Adipocyte (in vitro differentiated cells): ENCODE results near the gene AP1B1.
A peak's percentile ranks its signal among the peaks of the same experiment; 100 is the strongest.

Source experiments
- DNase-seq: peaks from one replicate; pipeline ENCODE4 v3.0.0-alpha.2; 2015; ENCODE audit warnings: low read depth
- H3K27me3 ChIP-seq: replicated peaks from 2 replicates; pipeline ENCODE4 v1.7.0; 2013; ENCODE audit warnings: mild to moderate bottlenecking, low read length, moderate library complexity; ENCODE audit not compliant: control insufficient read depth, insufficient read depth
- H3K36me3 ChIP-seq: 2 replicates; pipeline ENCODE4 v1.7.0; 2013; ENCODE audit warnings: low read length, mild to moderate bottlenecking, moderate library complexity; ENCODE audit not compliant: control insufficient read depth, insufficient read depth, severe bottlenecking
- H3K4me1 ChIP-seq: 2 replicates; pipeline ENCODE4 v1.7.0; 2013; ENCODE audit warnings: mild to moderate bottlenecking, low read length, moderate library complexity; ENCODE audit not compliant: control insufficient read depth, insufficient read depth
- H3K4me3 ChIP-seq: 2 replicates; pipeline ENCODE4 v1.7.0; 2013; ENCODE audit warnings: mild to moderate bottlenecking, low read length, moderate library complexity
- H3K9ac ChIP-seq: 2 replicates; pipeline ENCODE4 v1.7.0; 2013; ENCODE audit warnings: mild to moderate bottlenecking, low read length, moderate library complexity
- H3K9me3 ChIP-seq: 2 replicates; pipeline ENCODE4 v1.7.0; 2013; ENCODE audit warnings: mild to moderate bottlenecking, low read length, moderate library complexity; ENCODE audit not compliant: control insufficient read depth

The AP1B1 gene

GRCh38 chr22:29330753-29331152, 57.6 kb downstream of the AP1B1 start:
- no peaks in the 10 kb centered on the region for H3K9me3 ChIP-seq
- H3K4me3 ChIP-seq: no peak overlapping the region
- no peak overlapping the region for H3K9ac ChIP-seq
- DNase-seq: no peak
- H3K36me3 ChIP-seq: peaks cover 53% of the 10 kb centered on the region
- H3K4me1 ChIP-seq: peaks cover 10% of the 10 kb centered on the region
- H3K27me3 ChIP-seq: no peaks in the 10 kb centered on the region

- peaks cover 10% of the 10 kb centered on the region for H3K4me1 ChIP-seq
- no peak overlapping the region for H3K4me3 ChIP-seq
- H3K27me3 ChIP-seq: no peaks in the 10 kb centered on the region
- DNase-seq: no peak
- peaks cover 49% of the 10 kb centered on the region for H3K36me3 ChIP-seq
- no peak overlapping the region for H3K9ac ChIP-seq
- H3K9me3 ChIP-seq: no peaks in the 10 kb centered on the region
Observed at GRCh38 chr22:29330291-29330690, 58.1 kb downstream of the AP1B1 start.

GRCh38 chr22:29329581-29329980, 58.8 kb downstream of the AP1B1 start:
- no peak overlapping the region for H3K4me3 ChIP-seq
- H3K27me3 ChIP-seq: no peaks in the 10 kb centered on the region
- H3K9ac ChIP-seq: no peak overlapping the region
- H3K36me3 ChIP-seq: peaks cover 48% of the 10 kb centered on the region
- no peak for DNase-seq
- H3K9me3 ChIP-seq: no peaks in the 10 kb centered on the region
- peaks cover 10% of the 10 kb centered on the region for H3K4me1 ChIP-seq

DNA sequence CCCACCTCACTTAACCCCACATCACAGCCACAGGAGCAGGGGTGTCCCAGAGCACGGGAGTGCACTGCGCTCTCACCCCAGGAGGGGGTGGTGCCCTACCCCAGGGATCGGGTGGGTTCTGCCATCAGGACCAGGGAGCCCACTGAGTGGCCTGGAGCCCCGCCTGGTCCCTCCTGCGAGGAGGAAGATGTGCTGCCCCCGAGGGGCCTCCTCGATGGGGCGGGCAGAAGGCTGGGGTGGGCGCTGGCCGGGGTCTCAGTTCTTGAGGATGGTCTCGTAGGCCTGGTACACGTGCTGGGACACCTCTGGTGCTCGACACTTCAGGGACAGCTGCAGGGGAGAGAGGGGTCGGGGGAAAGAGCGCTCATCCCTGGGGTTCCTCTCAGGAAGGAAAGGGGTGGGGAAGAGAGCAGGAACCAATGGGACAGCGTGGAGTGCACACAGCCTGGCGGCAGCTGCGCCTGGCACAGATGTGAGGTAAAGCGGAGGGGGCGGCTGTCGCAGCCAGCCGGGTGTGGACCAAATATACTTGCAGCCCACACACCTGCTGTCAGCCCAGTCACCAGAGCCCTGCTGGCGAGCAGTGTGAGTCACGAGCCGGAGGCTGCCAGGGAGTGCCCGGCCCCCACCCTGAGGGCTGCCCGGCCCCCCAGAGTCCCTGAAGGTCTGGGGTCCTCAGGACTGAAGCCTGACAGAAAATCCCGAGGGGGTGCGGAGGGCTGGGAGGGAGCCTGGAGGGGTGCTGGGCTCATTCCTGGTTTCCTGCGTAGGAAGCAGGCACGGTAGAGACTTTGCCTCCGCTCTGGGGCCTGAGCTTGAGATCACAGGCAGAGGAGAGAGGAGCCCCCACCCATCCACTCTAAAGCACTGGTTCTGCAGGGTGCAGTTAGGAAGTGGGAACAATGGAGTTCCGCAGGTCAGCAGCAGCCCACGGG, 59.5 kb downstream of the AP1B1 start:
- Histone ChIP-seq H3K4me3 (no peak overlapping the region), H3K9me3 (no peaks in the 10 kb centered on the region), H3K36me3 (peaks cover 43% of the 10 kb centered on the region), H3K27me3 (no peaks in the 10 kb centered on the region), H3K4me1 (peaks cover 10% of the 10 kb centered on the region), H3K9ac (no peak overlapping the region)
- DNase-seq: no peak

- H3K9me3 ChIP-seq: no peaks in the 10 kb centered on the region
- no peaks in the 10 kb centered on the region for H3K27me3 ChIP-seq
- no peak overlapping the region for H3K9ac ChIP-seq
- peaks cover 43% of the 10 kb centered on the region for H3K36me3 ChIP-seq
- no peak for DNase-seq
- peaks cover 10% of the 10 kb centered on the region for H3K4me1 ChIP-seq
- no peak overlapping the region for H3K4me3 ChIP-seq
Observed at GRCh38 chr22:29328055-29328454, 60.3 kb downstream of the AP1B1 start.

DNA sequence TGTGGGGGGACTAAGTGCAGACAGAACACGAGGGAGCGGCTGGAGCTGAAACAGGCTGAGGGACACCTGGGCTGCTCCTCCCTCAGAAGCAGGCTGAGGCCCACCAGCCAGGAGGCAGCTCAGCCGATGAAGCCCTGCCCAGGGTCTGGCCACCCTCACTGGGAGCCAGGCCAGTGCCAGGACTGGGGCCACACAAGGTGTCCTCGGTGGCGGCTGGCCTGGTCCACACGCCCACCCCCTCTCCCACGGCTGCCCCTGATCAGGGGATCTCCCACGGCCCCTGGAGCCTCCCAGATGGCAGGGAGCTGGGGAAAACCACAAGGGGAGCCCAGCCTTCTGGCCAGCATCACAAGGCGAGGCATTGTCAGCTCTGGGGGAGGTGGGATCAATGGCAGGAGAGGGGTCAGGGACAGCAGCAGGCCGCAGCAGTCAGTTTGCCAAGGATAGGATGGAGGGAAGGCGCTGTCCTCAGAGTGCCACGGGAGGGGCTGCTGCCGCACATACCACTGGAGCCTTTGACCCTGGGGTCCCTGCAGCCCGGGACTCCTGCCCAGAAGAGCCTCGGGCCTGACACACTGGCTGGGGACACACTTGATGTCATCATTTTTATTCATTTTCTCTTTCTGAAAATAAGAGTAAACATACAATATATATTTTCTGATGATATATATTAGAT, 61.1 kb downstream of the AP1B1 start:
- Histone ChIP-seq H3K36me3 (peaks cover 43% of the 10 kb centered on the region), H3K9ac (no peak overlapping the region), H3K4me1 (peaks cover 10% of the 10 kb centered on the region), H3K27me3 (no peaks in the 10 kb centered on the region), H3K4me3 (no peak overlapping the region), H3K9me3 (no peaks in the 10 kb centered on the region)
- no peak for DNase-seq

GRCh38 chr22:29326481-29326880, 61.9 kb downstream of the AP1B1 start:
- Histone ChIP-seq H3K27me3 (no peaks in the 10 kb centered on the region), H3K9me3 (no peaks in the 10 kb centered on the region)

GRCh38 chr22:29325785-29326315, 62.5 kb downstream of the AP1B1 start:
- Histone ChIP-seq H3K27me3 (no peaks in the 10 kb centered on the region), H3K4me3 (no peak overlapping the region), H3K4me1 (peaks cover 4% of the 10 kb centered on the region), H3K36me3 (peaks cover 35% of the 10 kb centered on the region), H3K9ac (no peak overlapping the region), H3K9me3 (no peaks in the 10 kb centered on the region)
- no peak for DNase-seq

More at GRCh38 chr22:29326481-29326880, 61.9 kb downstream of the AP1B1 start:
- DNase-seq: no peak
- Histone ChIP-seq H3K36me3 (peaks cover 41% of the 10 kb centered on the region), H3K9ac (no peak overlapping the region), H3K4me3 (no peak overlapping the region), H3K4me1 (peaks cover 10% of the 10 kb centered on the region)

GRCh38 chr22:29325356-29325755, 63.0 kb downstream of the AP1B1 start:
- Histone ChIP-seq H3K4me3 (no peak overlapping the region), H3K9ac (no peak overlapping the region), H3K4me1 (no peaks in the 10 kb centered on the region), H3K9me3 (no peaks in the 10 kb centered on the region), H3K36me3 (peaks cover 34% of the 10 kb centered on the region), H3K27me3 (no peaks in the 10 kb centered on the region)
- DNase-seq: no peak

DNA sequence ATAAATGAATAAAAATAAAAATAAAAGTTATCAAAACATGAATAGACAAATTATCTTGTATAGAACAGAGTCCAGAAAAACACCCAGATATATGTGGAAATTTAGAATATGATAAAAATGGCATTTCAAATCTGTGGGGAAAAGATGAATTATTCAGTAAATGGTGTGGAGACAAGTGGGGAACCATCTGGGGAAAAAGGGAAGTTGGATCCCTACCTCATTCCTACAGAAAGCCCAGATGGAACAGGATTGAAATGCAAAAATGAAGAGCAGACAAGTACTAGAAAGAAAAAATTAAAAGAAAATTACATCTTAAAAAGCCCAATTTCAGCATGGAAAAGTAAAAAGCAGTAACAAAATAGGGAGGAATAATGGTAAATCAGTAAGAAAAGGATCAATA, 64.7 kb downstream of the AP1B1 start:
- Histone ChIP-seq H3K9ac (no peak overlapping the region), H3K27me3 (no peaks in the 10 kb centered on the region), H3K4me3 (no peak overlapping the region), H3K36me3 (peaks cover 22% of the 10 kb centered on the region), H3K4me1 (no peaks in the 10 kb centered on the region), H3K9me3 (no peaks in the 10 kb centered on the region)
- DNase-seq: no peak

DNA sequence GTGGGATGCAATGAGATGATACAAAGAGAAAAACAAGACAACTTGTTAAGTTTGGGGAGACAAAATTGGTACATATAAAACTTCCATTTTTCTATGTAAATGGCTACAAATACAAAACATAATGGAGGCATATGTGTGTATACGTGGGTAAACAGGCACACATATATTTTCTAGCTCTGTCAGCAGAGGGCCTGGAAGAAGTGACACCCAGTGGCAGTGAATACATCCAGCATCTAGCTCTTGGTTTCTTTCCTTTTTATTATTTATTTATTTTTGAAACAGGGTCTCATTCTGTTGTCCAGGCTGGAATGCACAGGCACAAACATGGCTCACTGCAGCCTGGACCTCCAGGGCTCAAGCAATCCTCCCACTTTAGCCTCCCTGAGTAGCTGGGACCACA, 67.8 kb downstream of the AP1B1 start:
- Histone ChIP-seq H3K27me3 (peaks cover 13% of the 10 kb centered on the region), H3K4me1 (no peaks in the 10 kb centered on the region), H3K4me3 (no peak overlapping the region), H3K36me3 (no peaks in the 10 kb centered on the region), H3K9ac (no peak overlapping the region), H3K9me3 (no peaks in the 10 kb centered on the region)
- peak; percentile 27 for DNase-seq
